Endothelial cell of umbilical vein (primary cell): ENCODE results near the gene RIMBP3C. TPM values are rescaled to one million over a fixed set of nuclear protein-coding genes. Genes with fewer than 3 reads are reported as not detected.
"Not testable (repeated sequence)": the region's sequence is repeated elsewhere in the genome, so short reads cannot be mapped to it uniquely, and the experiment has no call there.

Source experiments
- Bru-seq: library from RNA; stranded (reverse); fragments of 400-500 nt; gene quantifications from one replicate; lab custom pipeline; 2021; lab: Mats Ljungman, UMichigan
- BruChase-seq, 2 experiments: library from RNA; stranded (reverse); fragments of 400-500 nt; gene quantifications; one replicate each; lab custom pipeline; 2021; lab: Mats Ljungman, UMichigan
- BruUV-seq: library from RNA; stranded (reverse); fragments of 400-500 nt; replicated peaks from 2 replicates; lab custom pipeline; 2021; lab: Mats Ljungman, UMichigan
- CTCF ChIA-PET: fragments of 300-600, 350-600 bp; sonication (Branson Sonifier 250); formaldehyde crosslinking; loops from one replicate; lab custom pipeline; 2021; ENCODE audit warnings: antibody characterized with exemption, inconsistent platforms; lab: Charles Lee
- POLR2A ChIA-PET: fragments of 300-600, 350-600 bp; sonication (Branson Sonifier 250); formaldehyde crosslinking; loops from one replicate; lab custom pipeline; 2021; ENCODE audit warnings: antibody characterized with exemption, inconsistent platforms; lab: Charles Lee
- DNase-seq: peaks from one replicate; pipeline ENCODE4 v3.0.0-alpha.2; 2011; ENCODE audit warnings: low read depth, low spot score
- FAIRE-seq: peaks from 2 replicates; lab custom pipeline; 2011; peaks lifted over from hg19 to GRCh38; lab: Jason Lieb, UNC
- H2AFZ ChIP-seq: 2 replicates; pipeline ENCODE4 v1.6.0; 2012; ENCODE audit warnings: low read depth, low read length, control low read depth, inconsistent platforms
- H3K27ac ChIP-seq: 2 replicates; pipeline ENCODE4 v1.5.1; 2011; ENCODE audit warnings: low read depth, mild to moderate bottlenecking, control low read depth, low read length, moderate library complexity; ENCODE audit not compliant: insufficient read depth
- H3K27me3 ChIP-seq, 2 experiments: 2 replicates each; pipeline versions ENCODE4 v1.6.0 to v1.6.1; 2011; ENCODE audit warnings: low read length in 2 of 2, mixed read lengths in 1 of 2; ENCODE audit not compliant: control insufficient read depth in 2 of 2, insufficient read depth in 2 of 2
- H3K36me3 ChIP-seq, 2 experiments: 2 replicates in 1 of 2; 3 replicates in 1 of 2; pipeline ENCODE4 v1.5.1; 2011; ENCODE audit warnings: low read length in 2 of 2, mild to moderate bottlenecking in 1 of 2, moderate library complexity in 1 of 2; ENCODE audit not compliant: control insufficient read depth in 2 of 2, insufficient read depth in 2 of 2; ENCODE audit errors: extremely low read depth in 1 of 2
- H3K4me1 ChIP-seq: 3 replicates; pipeline ENCODE4 v1.5.1; 2011; ENCODE audit warnings: mild to moderate bottlenecking, low read length; ENCODE audit not compliant: control insufficient read depth, insufficient read depth; ENCODE audit errors: extremely low read depth
- H3K4me2 ChIP-seq: 2 replicates; pipeline ENCODE4 v1.6.1; 2011; ENCODE audit warnings: low read length, control low read depth, mixed read lengths; ENCODE audit not compliant: insufficient read depth
- H3K4me3 ChIP-seq, 3 experiments: fragments of 200-600 bp in 1 of 3; sonication (generic), shearing (Covaris generic) in 1 of 3; replicated peaks in 1 of 3; 2 replicates each; pipeline ENCODE4 v1.5.1; 2011 to 2016; ENCODE audit warnings: control low read depth in 3 of 3, low read length in 3 of 3, mild to moderate bottlenecking in 2 of 3, inconsistent platforms in 1 of 3, low read depth in 1 of 3, moderate library complexity in 1 of 3; ENCODE audit not compliant: insufficient read depth in 1 of 3
- H3K79me2 ChIP-seq: 2 replicates; pipeline ENCODE4 v1.6.0; 2012; ENCODE audit warnings: low read length, inconsistent platforms; ENCODE audit not compliant: control insufficient read depth, insufficient read depth
- H3K9ac ChIP-seq: replicated peaks from 2 replicates; pipeline ENCODE3; 2011; ENCODE audit warnings: low read length, control low read depth; ENCODE audit not compliant: insufficient read depth; ENCODE audit errors: extremely low read depth
- H3K9me1 ChIP-seq: replicated peaks from 3 replicates; pipeline ENCODE4 v1.6.0; 2011; ENCODE audit warnings: mild to moderate bottlenecking, low read length; ENCODE audit not compliant: control insufficient read depth, insufficient read depth; ENCODE audit errors: extremely low read depth
- H3K9me3 ChIP-seq: replicated peaks from 2 replicates; pipeline ENCODE4 v1.5.1; 2012; ENCODE audit warnings: low read length, inconsistent platforms; ENCODE audit not compliant: control insufficient read depth, insufficient read depth
- H4K20me1 ChIP-seq: replicated peaks from 2 replicates; pipeline ENCODE3; 2011; ENCODE audit warnings: mild to moderate bottlenecking, low read length; ENCODE audit not compliant: control insufficient read depth, insufficient read depth; ENCODE audit errors: extremely low read depth
- dilution Hi-C: fragments of 300-500 bp; cut with MboI; formaldehyde crosslinking; loops from one replicate; pipeline ENCODE4 v1.15.0; 2019; ENCODE audit warnings: low sequenced_read_pairs; ENCODE audit not compliant: extremely low pct_ligation_motif_present
- intact Hi-C: fragments of 100-400 bp; cut with micrococcal nuclease; formaldehyde crosslinking; loops from one replicate; pipeline ENCODE4 v1.10.0; 2022
- long read RNA-seq: library from polyadenylated mRNA; stranded (forward); transcript quantifications from one replicate; pipeline ENCODE4 v2.0.0, GENCODE V29; 2021
- polyA minus RNA-seq, 3 experiments: library from RNA; depleted of rRNA, polyadenylated mRNA; stranded (reverse); fragments of >200 nt; gene quantifications; 1 replicate in 1 of 3; 2 replicates in 2 of 3; pipeline ENCODE4 v1.2.3, GENCODE V29; 2011
- polyA plus RNA-seq, 4 experiments: library from polyadenylated mRNA; depleted of rRNA in 3 of 4; stranded (reverse) in 3 of 4; unstranded in 1 of 4; fragments of >200 nt; gene quantifications; 2 replicates each; pipeline versions ENCODE4 v1.2.1 to v1.2.3, GENCODE V29; 2011 to 2012; ENCODE audit warnings: missing spikeins in 1 of 4
- total RNA-seq: library from RNA; stranded (reverse); gene quantifications from 2 replicates; pipeline ENCODE4 v1.2.3, GENCODE V29; 2021

RIMBP3C gene, protein sequence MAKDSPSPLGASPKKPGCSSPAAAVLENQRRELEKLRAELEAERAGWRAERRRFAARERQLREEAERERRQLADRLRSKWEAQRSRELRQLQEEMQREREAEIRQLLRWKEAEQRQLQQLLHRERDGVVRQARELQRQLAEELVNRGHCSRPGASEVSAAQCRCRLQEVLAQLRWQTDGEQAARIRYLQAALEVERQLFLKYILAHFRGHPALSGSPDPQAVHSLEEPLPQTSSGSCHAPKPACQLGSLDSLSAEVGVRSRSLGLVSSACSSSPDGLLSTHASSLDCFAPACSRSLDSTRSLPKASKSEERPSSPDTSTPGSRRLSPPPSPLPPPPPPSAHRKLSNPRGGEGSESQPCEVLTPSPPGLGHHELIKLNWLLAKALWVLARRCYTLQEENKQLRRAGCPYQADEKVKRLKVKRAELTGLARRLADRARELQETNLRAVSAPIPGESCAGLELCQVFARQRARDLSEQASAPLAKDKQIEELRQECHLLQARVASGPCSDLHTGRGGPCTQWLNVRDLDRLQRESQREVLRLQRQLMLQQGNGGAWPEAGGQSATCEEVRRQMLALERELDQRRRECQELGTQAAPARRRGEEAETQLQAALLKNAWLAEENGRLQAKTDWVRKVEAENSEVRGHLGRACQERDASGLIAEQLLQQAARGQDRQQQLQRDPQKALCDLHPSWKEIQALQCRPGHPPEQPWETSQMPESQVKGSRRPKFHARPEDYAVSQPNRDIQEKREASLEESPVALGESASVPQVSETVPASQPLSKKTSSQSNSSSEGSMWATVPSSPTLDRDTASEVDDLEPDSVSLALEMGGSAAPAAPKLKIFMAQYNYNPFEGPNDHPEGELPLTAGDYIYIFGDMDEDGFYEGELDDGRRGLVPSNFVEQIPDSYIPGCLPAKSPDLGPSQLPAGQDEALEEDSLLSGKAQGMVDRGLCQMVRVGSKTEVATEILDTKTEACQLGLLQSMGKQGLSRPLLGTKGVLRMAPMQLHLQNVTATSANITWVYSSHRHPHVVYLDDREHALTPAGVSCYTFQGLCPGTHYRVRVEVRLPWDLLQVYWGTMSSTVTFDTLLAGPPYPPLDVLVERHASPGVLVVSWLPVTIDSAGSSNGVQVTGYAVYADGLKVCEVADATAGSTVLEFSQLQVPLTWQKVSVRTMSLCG (N-terminal part only)
- total RNA-seq: 0.09 TPM in 1 of 2 replicates, not detected in the other
- 0.02 and 0.04 TPM in 2 replicates for polyA plus RNA-seq
- 0.03 TPM in 1 of 2 replicates, not detected in the other for polyA plus RNA-seq (2011; cell fraction: cytosol; rRNA removed)
- polyA plus RNA-seq (2011; cell fraction: nucleus; rRNA removed): 0.01 TPM in 1 of 2 replicates, not detected in the other
- not detected in 2 replicates for polyA plus RNA-seq (2012)
- polyA minus RNA-seq: 0.06 and 0.10 TPM in 2 replicates
- 1.0 TPM for polyA minus RNA-seq (2011; cell fraction: cytosol; rRNA and poly(A)+ RNA removed)
- 0.05 and 0.10 TPM in 2 replicates for polyA minus RNA-seq (2011; cell fraction: nucleus; rRNA and poly(A)+ RNA removed)
- Bru-seq, nascent RNA: not detected
- not detected for BruChase-seq, experiment 1, labeled RNA remaining after a 6-hour chase
- not detected for BruChase-seq, experiment 2, labeled RNA remaining after a 2-hour chase
- long read RNA-seq: 0 reads

DNA sequence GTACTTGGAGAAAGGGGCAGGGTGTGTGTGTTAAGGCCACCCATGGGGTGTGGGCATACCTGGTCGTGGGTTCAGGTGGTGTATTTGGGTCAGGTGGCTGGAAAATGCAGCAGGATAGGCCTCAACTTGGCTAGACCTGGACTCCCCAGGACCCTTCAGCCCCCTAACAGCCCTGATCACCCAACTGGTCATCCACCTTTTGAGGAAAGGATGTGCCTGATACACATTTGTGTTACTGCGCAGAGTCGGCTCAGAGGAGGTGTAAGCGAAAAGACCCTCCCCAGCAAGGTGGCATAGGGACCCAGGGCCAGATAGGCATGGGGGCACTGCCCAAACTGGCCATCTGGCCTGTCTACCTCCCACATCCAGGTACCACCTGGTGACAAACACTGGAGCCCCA is at the start of gene RIMBP3C:
RIMBP3C (minus strand) TSS at position 101 of the 400 bp plus-strand sequence. CDS start 485 bp downstream, outside the sequence.
- H4K20me1 ChIP-seq, H3K27ac ChIP-seq, dilution Hi-C loops, H3K9ac ChIP-seq, POLR2A ChIA-PET, DNase-seq, H3K4me2 ChIP-seq, H3K79me2 ChIP-seq, H3K27me3 ChIP-seq, H3K9me3 ChIP-seq, BruUV-seq, CTCF ChIA-PET, FAIRE-seq, H2AFZ ChIP-seq, H3K36me3 ChIP-seq, H3K4me1 ChIP-seq, H3K9me1 ChIP-seq, intact Hi-C loops, H3K4me3 ChIP-seq: not testable (repeated sequence)
